Liver (tissue), 9 donors: ENCODE measurements around the gene SGSH. TPM values are rescaled to one million over a fixed set of nuclear protein-coding genes. Genes with fewer than 3 reads are reported as not detected.

ENCODE experiments used
- DNase-seq: peaks from one replicate; pipeline ENCODE4 v3.0.0-alpha.2; 2017; ENCODE audit warnings: low spot score
- H3K27ac ChIP-seq, 2 donors: one replicate each; pipeline ENCODE4 v1.7.0; 2013; ENCODE audit warnings: inconsistent platforms in 2 of 2, low read length in 2 of 2, control low read depth in 1 of 2, low read depth in 1 of 2, mild to moderate bottlenecking in 1 of 2
- H3K27me3 ChIP-seq, 4 donors: one replicate each; pipeline versions ENCODE4 v1.6.1 to v1.7.0; 2013; ENCODE audit warnings: low read length in 3 of 4, inconsistent platforms in 1 of 4, mild to moderate bottlenecking in 1 of 4, moderate library complexity in 1 of 4; ENCODE audit not compliant: control insufficient read depth in 4 of 4, insufficient read depth in 4 of 4
- H3K36me3 ChIP-seq, 4 donors: one replicate each; pipeline versions ENCODE4 v1.6.1 to v1.7.0; 2013; ENCODE audit warnings: low read length in 3 of 4, mild to moderate bottlenecking in 3 of 4, low read depth in 1 of 4, moderate library complexity in 1 of 4; ENCODE audit not compliant: control insufficient read depth in 4 of 4, insufficient read depth in 3 of 4
- H3K4me1 ChIP-seq, 4 donors: one replicate each; pipeline versions ENCODE4 v1.6.1 to v1.7.0; 2013; ENCODE audit warnings: low read length in 3 of 4, mild to moderate bottlenecking in 3 of 4, moderate library complexity in 1 of 4; ENCODE audit not compliant: control insufficient read depth in 4 of 4, insufficient read depth in 4 of 4
- H3K4me3 ChIP-seq, 3 donors: one replicate each; pipeline versions ENCODE4 v1.6.1 to v1.7.0; 2013; ENCODE audit warnings: low read length in 3 of 3, control low read depth in 1 of 3, low read depth in 1 of 3, mild to moderate bottlenecking in 1 of 3
- H3K9ac ChIP-seq, 2 donors: one replicate each; pipeline ENCODE4 v1.7.0; 2013; ENCODE audit warnings: low read length in 2 of 2, mild to moderate bottlenecking in 2 of 2, moderate library complexity in 2 of 2, control low read depth in 1 of 2, low read depth in 1 of 2
- H3K9me3 ChIP-seq, 4 donors: one replicate each; pipeline versions ENCODE4 v1.6.1 to v1.7.0; 2013; ENCODE audit warnings: low read length in 3 of 4; ENCODE audit not compliant: control insufficient read depth in 4 of 4
- EGR1 ChIP-seq, 2 donors: IDR thresholded peaks; 2 replicates each; pipeline ENCODE4 v1.6.1; 2016 to 2018; ENCODE audit warnings: antibody characterized with exemption in 2 of 2, low read depth in 2 of 2
- FOXA1 ChIP-seq: IDR thresholded peaks from 2 replicates; pipeline ENCODE4 v1.6.1; 2016; ENCODE audit warnings: antibody characterized with exemption
- FOXA2 ChIP-seq: IDR thresholded peaks from 2 replicates; pipeline ENCODE4 v1.6.1; 2016; ENCODE audit warnings: antibody characterized with exemption
- GABPA ChIP-seq, 2 donors: IDR thresholded peaks in 1 of 2; conservative IDR thresholded peaks in 1 of 2; 2 replicates each; pipeline ENCODE4 v1.6.1; 2016; ENCODE audit warnings: antibody characterized with exemption in 2 of 2, mild to moderate bottlenecking in 1 of 2, moderate library complexity in 1 of 2
- HNF4A ChIP-seq, 2 donors: conservative IDR thresholded peaks; 2 replicates each; pipeline ENCODE4 v1.6.1; 2016; ENCODE audit warnings: antibody characterized with exemption in 2 of 2, mild to moderate bottlenecking in 2 of 2
- HNF4G ChIP-seq: IDR thresholded peaks from 2 replicates; pipeline ENCODE4 v1.6.1; 2016; ENCODE audit warnings: antibody characterized with exemption
- JUND ChIP-seq, 2 donors: IDR thresholded peaks; 2 replicates each; pipeline ENCODE4 v1.6.1; 2016; ENCODE audit warnings: antibody characterized with exemption in 2 of 2
- NR2F2 ChIP-seq: IDR thresholded peaks from 2 replicates; pipeline ENCODE4 v1.6.1; 2016; ENCODE audit warnings: antibody characterized with exemption
- RAD21 ChIP-seq, 2 donors: IDR thresholded peaks; 2 replicates each; pipeline ENCODE4 v1.6.1; 2016; ENCODE audit warnings: antibody characterized with exemption in 2 of 2, mild to moderate bottlenecking in 2 of 2
- RXRA ChIP-seq, 2 donors: IDR thresholded peaks; 2 replicates each; pipeline ENCODE4 v1.6.1; 2017 to 2018; ENCODE audit warnings: antibody characterized with exemption in 2 of 2, mild to moderate bottlenecking in 1 of 2
- SP1 ChIP-seq: IDR thresholded peaks from 2 replicates; pipeline ENCODE4 v1.6.1; 2018; ENCODE audit warnings: antibody characterized with exemption, mild to moderate bottlenecking
- TAF1 ChIP-seq: conservative IDR thresholded peaks from 2 replicates; pipeline ENCODE4 v1.6.1; 2016; ENCODE audit warnings: antibody characterized with exemption, mild to moderate bottlenecking
- YY1 ChIP-seq: IDR thresholded peaks from 2 replicates; pipeline ENCODE4 v1.6.1; 2016; ENCODE audit warnings: antibody characterized with exemption, mild to moderate bottlenecking
- WGBS: extraction: QIAGEN DNeasy Blood & Tissue Kit; methylation state at CpG from one replicate; pipeline ENCODE4 v1.1.7; 2013; 5-methylcytosine and 5-hydroxymethylcytosine counted together
- polyA plus RNA-seq, 2 donors: library from polyadenylated mRNA; stranded (reverse) in 1 of 2; unstranded in 1 of 2; fragments of 200-250 nt in 1 of 2; fragments of >200 nt in 1 of 2; fragmentation: Nextera tagmentation in 1 of 2; extraction: Ambion mirVana in 1 of 2; gene quantifications; one replicate each; pipeline versions ENCODE4 v1.2.1 to v1.2.3, GENCODE V29; 2013 to 2015
- total RNA-seq, 2 donors: library from RNA; depleted of rRNA; stranded (reverse); fragments of >200 nt; gene quantifications; one replicate each; pipeline ENCODE4 v1.2.3, GENCODE V29; 2014
- TF ChIP-seq, protein P1 (sequence below): IDR thresholded peaks from 2 replicates; pipeline ENCODE4 v1.6.1; 2016; ENCODE audit warnings: antibody characterized with exemption, mild to moderate bottlenecking
- TF ChIP-seq, protein P2 (sequence below): IDR thresholded peaks from 2 replicates; pipeline ENCODE4 v1.6.1; 2016; ENCODE audit warnings: antibody characterized with exemption
- TF ChIP-seq, protein P3 (sequence below): IDR thresholded peaks from 2 replicates; pipeline ENCODE4 v1.6.1; 2016; ENCODE audit warnings: antibody characterized with exemption
- TF ChIP-seq, protein P4 (sequence below): fragments of 150-350 bp; IDR thresholded peaks from 2 replicates; pipeline ENCODE4 v1.5.1; 2017; ENCODE audit warnings: improper control_type of control experiment, low read depth, low read length; ENCODE audit not compliant: missing input control
- TF ChIP-seq, protein P5 (sequence below): IDR thresholded peaks from 2 replicates; pipeline ENCODE4 v1.6.1; 2016; ENCODE audit warnings: antibody characterized with exemption
- donor health status: healthy.
- donor health status: healthy.
- donor health status: healthy.
- donor health status: healthy.
- donor health status: healthy.

SGSH gene
- total and polyA plus RNA-seq, 4 donors: 5.8 to 19.8 (median 12.9) TPM

DNA sequence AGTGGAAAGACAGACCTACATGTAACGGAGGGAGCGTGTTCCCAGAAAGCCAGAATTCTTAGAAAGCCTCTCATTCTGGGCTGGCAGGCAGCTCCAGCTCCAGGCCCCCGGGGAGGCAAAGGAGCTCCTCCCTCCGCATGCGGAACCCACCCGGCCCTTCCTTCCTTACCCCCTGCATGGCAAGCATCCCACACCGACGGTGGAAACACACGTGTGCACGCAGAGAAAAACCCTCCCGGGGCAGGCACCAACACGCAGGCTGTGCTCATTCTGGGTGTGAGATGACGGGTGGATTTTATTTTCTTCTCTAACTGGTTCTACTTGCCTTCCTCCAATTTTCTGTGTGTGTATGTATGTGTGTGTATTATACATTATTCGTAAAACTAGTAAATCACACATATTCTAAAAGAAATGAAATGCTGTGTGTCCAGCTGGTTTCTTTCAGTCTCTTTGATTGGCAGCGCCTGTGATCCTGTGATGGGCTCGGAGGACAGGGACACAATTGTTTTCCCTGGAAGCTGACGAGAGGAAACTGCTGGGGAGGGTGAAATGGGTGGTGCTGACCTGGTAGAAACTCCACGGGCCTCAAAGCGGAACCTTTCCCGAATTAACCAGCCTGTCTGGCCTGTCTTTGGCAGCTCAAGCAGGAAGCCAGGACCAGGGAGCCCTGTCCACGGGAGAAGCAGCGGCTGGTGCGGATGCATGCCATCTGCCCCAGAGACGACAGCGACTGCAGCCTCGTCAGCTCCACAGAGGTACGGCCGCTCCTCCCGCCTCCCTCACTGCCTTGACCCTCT is 28.1 kb downstream of the SGSH start:
- no peaks in the 10 kb centered on the region for H3K27me3 ChIP-seq
- no peak overlapping the region for H3K9ac ChIP-seq
- H3K36me3 ChIP-seq: no peaks in the 10 kb centered on the region
- peaks cover 0 to 7% (median 3%) of the 10 kb centered on the region in 4 donors for H3K4me1 ChIP-seq
- H3K9me3 ChIP-seq: no peaks in the 10 kb centered on the region
- DNase-seq: no peak
- H3K27ac ChIP-seq: no peak overlapping the region
- no peak overlapping the region for H3K4me3 ChIP-seq
- 68% methylated on average over 29 of the region's 29 CpGs for WGBS
- TF ChIP-seq, protein P1, sequence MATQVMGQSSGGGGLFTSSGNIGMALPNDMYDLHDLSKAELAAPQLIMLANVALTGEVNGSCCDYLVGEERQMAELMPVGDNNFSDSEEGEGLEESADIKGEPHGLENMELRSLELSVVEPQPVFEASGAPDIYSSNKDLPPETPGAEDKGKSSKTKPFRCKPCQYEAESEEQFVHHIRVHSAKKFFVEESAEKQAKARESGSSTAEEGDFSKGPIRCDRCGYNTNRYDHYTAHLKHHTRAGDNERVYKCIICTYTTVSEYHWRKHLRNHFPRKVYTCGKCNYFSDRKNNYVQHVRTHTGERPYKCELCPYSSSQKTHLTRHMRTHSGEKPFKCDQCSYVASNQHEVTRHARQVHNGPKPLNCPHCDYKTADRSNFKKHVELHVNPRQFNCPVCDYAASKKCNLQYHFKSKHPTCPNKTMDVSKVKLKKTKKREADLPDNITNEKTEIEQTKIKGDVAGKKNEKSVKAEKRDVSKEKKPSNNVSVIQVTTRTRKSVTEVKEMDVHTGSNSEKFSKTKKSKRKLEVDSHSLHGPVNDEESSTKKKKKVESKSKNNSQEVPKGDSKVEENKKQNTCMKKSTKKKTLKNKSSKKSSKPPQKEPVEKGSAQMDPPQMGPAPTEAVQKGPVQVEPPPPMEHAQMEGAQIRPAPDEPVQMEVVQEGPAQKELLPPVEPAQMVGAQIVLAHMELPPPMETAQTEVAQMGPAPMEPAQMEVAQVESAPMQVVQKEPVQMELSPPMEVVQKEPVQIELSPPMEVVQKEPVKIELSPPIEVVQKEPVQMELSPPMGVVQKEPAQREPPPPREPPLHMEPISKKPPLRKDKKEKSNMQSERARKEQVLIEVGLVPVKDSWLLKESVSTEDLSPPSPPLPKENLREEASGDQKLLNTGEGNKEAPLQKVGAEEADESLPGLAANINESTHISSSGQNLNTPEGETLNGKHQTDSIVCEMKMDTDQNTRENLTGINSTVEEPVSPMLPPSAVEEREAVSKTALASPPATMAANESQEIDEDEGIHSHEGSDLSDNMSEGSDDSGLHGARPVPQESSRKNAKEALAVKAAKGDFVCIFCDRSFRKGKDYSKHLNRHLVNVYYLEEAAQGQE: no peak
- TF ChIP-seq YY1 (no peak), RXRA (IDR thresholded peaks at IDR 0.05) (no peak), TAF1 (no peak), FOXA2 (no peak), GABPA (IDR thresholded peaks at IDR 0.05 in 1 of 2, conservative IDR thresholded peaks at IDR 0.05 in 1 of 2) (no peak), RAD21 (IDR thresholded peaks at IDR 0.05) (no peak), NR2F2 (no peak), HNF4G (no peak)
- TF ChIP-seq, protein P2, sequence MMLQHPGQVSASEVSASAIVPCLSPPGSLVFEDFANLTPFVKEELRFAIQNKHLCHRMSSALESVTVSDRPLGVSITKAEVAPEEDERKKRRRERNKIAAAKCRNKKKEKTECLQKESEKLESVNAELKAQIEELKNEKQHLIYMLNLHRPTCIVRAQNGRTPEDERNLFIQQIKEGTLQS: no peak
- TF ChIP-seq, protein P3, sequence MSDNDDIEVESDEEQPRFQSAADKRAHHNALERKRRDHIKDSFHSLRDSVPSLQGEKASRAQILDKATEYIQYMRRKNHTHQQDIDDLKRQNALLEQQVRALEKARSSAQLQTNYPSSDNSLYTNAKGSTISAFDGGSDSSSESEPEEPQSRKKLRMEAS: no peak

DNA sequence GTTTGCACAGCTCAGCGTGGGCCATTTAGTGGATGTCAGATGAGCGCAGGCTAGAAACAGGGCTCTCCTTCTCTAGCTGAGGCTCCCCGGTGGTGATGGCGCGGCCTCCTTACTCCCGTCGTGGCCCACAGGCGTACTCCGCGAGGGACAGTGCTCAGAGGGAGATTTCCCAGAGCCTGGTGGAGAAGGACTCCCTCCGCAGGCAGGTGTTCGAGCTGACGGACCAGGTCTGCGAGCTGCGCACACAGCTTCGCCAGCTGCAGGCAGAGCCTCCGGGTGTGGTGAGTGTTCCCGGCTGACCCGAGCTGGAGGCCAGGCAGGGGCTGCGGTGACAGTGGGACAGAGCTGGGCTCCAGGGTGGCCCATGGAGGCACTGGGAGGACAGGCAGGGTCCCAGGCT is 28.9 kb downstream of the SGSH start:
- H3K4me1 ChIP-seq: peaks cover 0 to 7% (median 3%) of the 10 kb centered on the region in 4 donors
- no peak overlapping the region for H3K4me3 ChIP-seq
- H3K27ac ChIP-seq: no peak overlapping the region
- 91% methylated on average over 20 of the region's 20 CpGs for WGBS
- H3K9me3 ChIP-seq: no peaks in the 10 kb centered on the region
- no peak for DNase-seq
- H3K27me3 ChIP-seq: no peaks in the 10 kb centered on the region
- H3K9ac ChIP-seq: no peak overlapping the region
- H3K36me3 ChIP-seq: no peaks in the 10 kb centered on the region
- no peak for TF ChIP-seq EGR1 (IDR thresholded peaks at IDR 0.05; ENCODE audit: low read depth in 2 of 2)
- no peak for TF ChIP-seq HNF4A (conservative IDR thresholded peaks at IDR 0.05)
- TF ChIP-seq SP1: no peak
- TF ChIP-seq RXRA (IDR thresholded peaks at IDR 0.05): no peak
- TF ChIP-seq, protein P4, sequence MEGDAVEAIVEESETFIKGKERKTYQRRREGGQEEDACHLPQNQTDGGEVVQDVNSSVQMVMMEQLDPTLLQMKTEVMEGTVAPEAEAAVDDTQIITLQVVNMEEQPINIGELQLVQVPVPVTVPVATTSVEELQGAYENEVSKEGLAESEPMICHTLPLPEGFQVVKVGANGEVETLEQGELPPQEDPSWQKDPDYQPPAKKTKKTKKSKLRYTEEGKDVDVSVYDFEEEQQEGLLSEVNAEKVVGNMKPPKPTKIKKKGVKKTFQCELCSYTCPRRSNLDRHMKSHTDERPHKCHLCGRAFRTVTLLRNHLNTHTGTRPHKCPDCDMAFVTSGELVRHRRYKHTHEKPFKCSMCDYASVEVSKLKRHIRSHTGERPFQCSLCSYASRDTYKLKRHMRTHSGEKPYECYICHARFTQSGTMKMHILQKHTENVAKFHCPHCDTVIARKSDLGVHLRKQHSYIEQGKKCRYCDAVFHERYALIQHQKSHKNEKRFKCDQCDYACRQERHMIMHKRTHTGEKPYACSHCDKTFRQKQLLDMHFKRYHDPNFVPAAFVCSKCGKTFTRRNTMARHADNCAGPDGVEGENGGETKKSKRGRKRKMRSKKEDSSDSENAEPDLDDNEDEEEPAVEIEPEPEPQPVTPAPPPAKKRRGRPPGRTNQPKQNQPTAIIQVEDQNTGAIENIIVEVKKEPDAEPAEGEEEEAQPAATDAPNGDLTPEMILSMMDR: no peak
- TF ChIP-seq, protein P3: no peak
- no peak for TF ChIP-seq GABPA (IDR thresholded peaks at IDR 0.05 in 1 of 2, conservative IDR thresholded peaks at IDR 0.05 in 1 of 2)
- TF ChIP-seq, protein P2: no peak
- no peak for TF ChIP-seq JUND (IDR thresholded peaks at IDR 0.05)
- TF ChIP-seq NR2F2: no peak
- TF ChIP-seq FOXA2: no peak
- TF ChIP-seq, protein P5, sequence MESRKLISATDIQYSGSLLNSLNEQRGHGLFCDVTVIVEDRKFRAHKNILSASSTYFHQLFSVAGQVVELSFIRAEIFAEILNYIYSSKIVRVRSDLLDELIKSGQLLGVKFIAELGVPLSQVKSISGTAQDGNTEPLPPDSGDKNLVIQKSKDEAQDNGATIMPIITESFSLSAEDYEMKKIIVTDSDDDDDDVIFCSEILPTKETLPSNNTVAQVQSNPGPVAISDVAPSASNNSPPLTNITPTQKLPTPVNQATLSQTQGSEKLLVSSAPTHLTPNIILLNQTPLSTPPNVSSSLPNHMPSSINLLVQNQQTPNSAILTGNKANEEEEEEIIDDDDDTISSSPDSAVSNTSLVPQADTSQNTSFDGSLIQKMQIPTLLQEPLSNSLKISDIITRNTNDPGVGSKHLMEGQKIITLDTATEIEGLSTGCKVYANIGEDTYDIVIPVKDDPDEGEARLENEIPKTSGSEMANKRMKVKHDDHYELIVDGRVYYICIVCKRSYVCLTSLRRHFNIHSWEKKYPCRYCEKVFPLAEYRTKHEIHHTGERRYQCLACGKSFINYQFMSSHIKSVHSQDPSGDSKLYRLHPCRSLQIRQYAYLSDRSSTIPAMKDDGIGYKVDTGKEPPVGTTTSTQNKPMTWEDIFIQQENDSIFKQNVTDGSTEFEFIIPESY: no peak
- TF ChIP-seq FOXA1: no peak
